ENCODE results near the gene SLC66A2. TPM values are rescaled to one million over a fixed set of nuclear protein-coding genes. Genes with fewer than 3 reads are reported as not detected.
A peak's percentile ranks its signal among the peaks of the same experiment; 100 is the strongest.
"Not testable (repeated sequence)": the region's sequence is repeated elsewhere in the genome, so short reads cannot be mapped to it uniquely, and the experiment has no call there.

Gene SLC66A2
- 10 to 100 TPM; 44.5 to 44.8 TPM for total RNA-seq
- 23.1 TPM for polyA plus RNA-seq (2013, experiment 1 of 2)
- 22.3 TPM for polyA plus RNA-seq (2013, experiment 2 of 2)
- total RNA-seq = 20.2 to 69.3 (median 35.8) reads per million in 172 experiments

DNA sequence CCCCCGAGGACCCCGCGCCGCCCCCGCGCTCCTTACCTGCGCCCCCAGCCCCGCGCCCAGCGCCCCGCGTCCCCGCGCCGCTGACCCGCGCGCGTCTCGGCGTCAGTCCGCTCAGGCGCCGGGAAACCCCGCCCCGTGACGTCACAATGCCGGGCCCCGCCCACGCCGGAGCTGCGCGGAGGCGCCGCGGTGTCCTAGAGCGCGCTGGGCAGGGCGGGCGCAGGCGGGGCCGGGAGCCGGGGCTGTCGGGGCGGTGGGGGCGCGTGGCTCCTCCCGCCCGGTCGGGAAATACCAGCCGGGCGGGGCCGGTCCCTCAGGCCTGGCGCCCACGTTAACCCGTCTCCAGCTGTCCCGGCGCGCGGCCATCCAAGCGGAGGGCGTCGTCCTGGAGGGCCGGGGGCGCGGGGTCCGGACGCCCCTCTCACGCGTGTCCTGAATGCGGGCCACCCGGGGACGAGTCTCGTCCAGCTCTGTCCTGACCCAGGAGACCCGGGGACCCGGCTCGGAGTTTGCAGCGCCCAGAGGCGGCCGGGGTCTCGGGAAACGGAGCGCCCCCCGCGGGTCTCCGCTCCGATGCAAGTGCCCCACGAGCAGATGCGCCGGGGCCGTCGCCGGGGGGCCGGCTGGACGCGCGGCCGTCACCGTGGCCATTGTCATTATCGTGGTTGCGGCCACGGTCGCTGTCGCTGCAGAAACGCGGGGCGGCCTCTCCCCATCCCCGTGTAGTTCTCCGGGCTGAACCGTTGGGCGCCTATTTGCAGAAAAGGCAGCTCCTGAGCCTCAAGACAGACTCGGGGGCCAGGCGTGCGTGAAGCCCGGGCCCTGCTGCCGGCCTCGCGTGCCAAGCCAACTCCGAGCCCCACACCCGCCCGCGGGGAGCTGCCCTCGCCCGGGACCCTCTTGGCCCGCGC, at the start of gene SLC66A2:
Gene SLC66A2, minus strand, starts transcription at position 109 of the 911 bp plus-strand sequence. CDS start 727 bp downstream, outside the sequence.
- TF ChIP-seq, protein P1, sequence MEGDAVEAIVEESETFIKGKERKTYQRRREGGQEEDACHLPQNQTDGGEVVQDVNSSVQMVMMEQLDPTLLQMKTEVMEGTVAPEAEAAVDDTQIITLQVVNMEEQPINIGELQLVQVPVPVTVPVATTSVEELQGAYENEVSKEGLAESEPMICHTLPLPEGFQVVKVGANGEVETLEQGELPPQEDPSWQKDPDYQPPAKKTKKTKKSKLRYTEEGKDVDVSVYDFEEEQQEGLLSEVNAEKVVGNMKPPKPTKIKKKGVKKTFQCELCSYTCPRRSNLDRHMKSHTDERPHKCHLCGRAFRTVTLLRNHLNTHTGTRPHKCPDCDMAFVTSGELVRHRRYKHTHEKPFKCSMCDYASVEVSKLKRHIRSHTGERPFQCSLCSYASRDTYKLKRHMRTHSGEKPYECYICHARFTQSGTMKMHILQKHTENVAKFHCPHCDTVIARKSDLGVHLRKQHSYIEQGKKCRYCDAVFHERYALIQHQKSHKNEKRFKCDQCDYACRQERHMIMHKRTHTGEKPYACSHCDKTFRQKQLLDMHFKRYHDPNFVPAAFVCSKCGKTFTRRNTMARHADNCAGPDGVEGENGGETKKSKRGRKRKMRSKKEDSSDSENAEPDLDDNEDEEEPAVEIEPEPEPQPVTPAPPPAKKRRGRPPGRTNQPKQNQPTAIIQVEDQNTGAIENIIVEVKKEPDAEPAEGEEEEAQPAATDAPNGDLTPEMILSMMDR (IDR thresholded peaks at IDR 0.05) = no peak
- Histone ChIP-seq H3K4me3 (ENCODE audit: low read length) (peak within 1 kb of the TSS; percentile 62), H3K27ac (ENCODE audit: low read depth in 1 of 2, low read length in 2 of 2) (peak within 1 kb of the TSS in 1 of 2 donors; percentile 35), H3K36me3 (ENCODE audit: insufficient read depth, low read length) (peaks cover 3% of the 10 kb centered on the region), H3K27me3 (ENCODE audit: control insufficient read depth in 1 of 2, insufficient read depth in 2 of 2, low read length in 2 of 2) (no peaks in the 10 kb centered on the region), H3K4me1 (ENCODE audit: insufficient read depth, low read length) (peaks cover 36% of the 10 kb centered on the region), H3K9me3 (ENCODE audit: control insufficient read depth in 1 of 2, insufficient read depth in 1 of 2, low read length in 2 of 2) (no peaks in the 10 kb centered on the region)
- ChIA-PET CTCF (interaction anchor here (1.0 to 1.3 kb wide), 4 partner anchors 13 to 36 kb away, joined by 3 to 8 read pairs (median 3); no protein-coding TSS in a partner anchor), POLR2A (interaction anchor here (0.7 to 4.2 kb wide), 9 partner anchors 8 to 883 kb away, joined by 3 to 27 read pairs (median 6); partner anchors contain the start of genes ADNP2, ATP9B, HSBP1L1 and RBFA)
- H3K4me3 Mint-ChIP-seq = peak within 1 kb of the TSS; percentile 87
- no peaks in the 10 kb centered on the region for H3K9me3 Mint-ChIP-seq
- H3K36me3 Mint-ChIP-seq (ENCODE audit: low read depth) = peaks cover 12% of the 10 kb centered on the region
- peaks cover 29% of the 10 kb centered on the region for H3K4me1 Mint-ChIP-seq (ENCODE audit: low read depth)
- H3K27me3 Mint-ChIP-seq = no peaks in the 10 kb centered on the region
- intact Hi-C loops (cut with DNase I, micrococcal nuclease) = loop anchor here (1.0 to 10.0 kb wide), 7 partner anchors 13 to 887 kb away; partner anchors contain the start of genes CTDP1 (in 2 of the 2), TXNL4A (in 2 of the 2), ATP9B (in 1 of the 2) and HSBP1L1 (in 1 of the 2)
- peak within 1 kb of the TSS; percentile 80 for H3K27ac Mint-ChIP-seq
- DNase-seq = peak; percentile 86 to 99 (median 96)
- peak; percentile 91 for ATAC-seq (ENCODE audit: poor library complexity)

DNA sequence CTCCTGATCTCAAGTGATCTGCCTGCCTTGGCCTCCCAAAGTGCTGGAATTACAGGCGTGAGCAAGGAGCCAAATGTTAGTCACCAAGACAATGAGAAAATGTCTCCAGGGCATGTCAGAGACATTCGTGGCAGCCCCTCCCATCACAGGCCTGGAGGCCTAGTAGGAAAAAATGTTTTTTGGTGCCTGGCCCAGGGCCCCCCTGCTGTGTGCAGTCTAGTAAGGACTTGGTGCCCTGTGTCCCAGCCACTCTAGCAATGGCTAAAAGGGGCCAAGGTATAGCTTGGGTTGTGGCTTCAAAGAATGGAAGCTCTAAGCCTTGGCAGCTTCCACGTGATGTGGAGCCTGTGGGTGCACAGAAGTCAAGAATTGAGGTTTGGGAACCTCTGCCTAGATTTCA, 49.4 kb upstream of the SLC66A2 start:
- peaks cover 5% of the 10 kb centered on the region for H3K9me3 Mint-ChIP-seq
- Histone ChIP-seq H3K4me3 (ENCODE audit: low read length) (no peak overlapping the region), H3K36me3 (ENCODE audit: insufficient read depth, low read length) (no peaks in the 10 kb centered on the region), H3K27ac (ENCODE audit: low read depth in 1 of 2, low read length in 2 of 2) (no peak overlapping the region), H3K9me3 (ENCODE audit: control insufficient read depth in 1 of 2, insufficient read depth in 1 of 2, low read length in 2 of 2) (peaks cover 0 to 26% of the 10 kb centered on the region in 2 experiments), H3K4me1 (ENCODE audit: insufficient read depth, low read length) (no peaks in the 10 kb centered on the region), H3K27me3 (ENCODE audit: control insufficient read depth in 1 of 2, insufficient read depth in 2 of 2, low read length in 2 of 2) (no peaks in the 10 kb centered on the region)
- intact Hi-C loops (cut with DNase I, micrococcal nuclease) = no loop called here
- H3K27me3 Mint-ChIP-seq = no peaks in the 10 kb centered on the region
- H3K4me3 Mint-ChIP-seq = no peak overlapping the region
- TF ChIP-seq, protein P1 (IDR thresholded peaks at IDR 0.05) = no peak
- CTCF ChIA-PET = no interaction called here
- H3K27ac Mint-ChIP-seq = no peak overlapping the region
- H3K36me3 Mint-ChIP-seq (ENCODE audit: low read depth) = peaks cover 9% of the 10 kb centered on the region
- DNase-seq = no peak
- POLR2A ChIA-PET = no interaction called here
- H3K4me1 Mint-ChIP-seq (ENCODE audit: low read depth) = no peaks in the 10 kb centered on the region
- no peak for ATAC-seq (ENCODE audit: poor library complexity)

DNA sequence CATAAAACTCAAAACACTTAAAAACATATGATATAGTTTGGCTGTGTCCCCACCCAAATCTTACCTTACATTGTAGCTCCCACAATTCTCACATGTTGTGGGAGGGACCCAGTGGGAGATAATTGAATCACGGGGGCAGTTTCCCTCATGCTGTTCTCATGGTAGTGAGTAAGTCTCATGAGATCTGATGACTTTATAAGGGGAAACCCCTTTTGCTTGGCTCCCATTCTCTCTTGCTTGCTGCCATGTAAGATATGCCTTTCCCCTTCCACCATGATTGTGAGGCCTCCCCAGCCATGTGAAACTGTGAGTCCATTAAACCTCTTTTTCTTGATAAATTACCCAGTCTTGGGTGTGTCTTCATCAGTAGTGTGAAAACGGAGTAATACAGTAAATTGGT, 48.2 kb upstream of the SLC66A2 start:
- H3K4me1 ChIP-seq (ENCODE audit: insufficient read depth, low read length); H3K36me3 Mint-ChIP-seq (ENCODE audit: low read depth); H3K4me3 Mint-ChIP-seq; intact Hi-C loops (cut with DNase I, micrococcal nuclease); H3K27me3 Mint-ChIP-seq; CTCF ChIA-PET; H3K27ac Mint-ChIP-seq; DNase-seq; H3K27me3 ChIP-seq (ENCODE audit: control insufficient read depth in 1 of 2, insufficient read depth in 2 of 2, low read length in 2 of 2); H3K27ac ChIP-seq (ENCODE audit: low read depth in 1 of 2, low read length in 2 of 2); H3K9me3 Mint-ChIP-seq; H3K4me1 Mint-ChIP-seq (ENCODE audit: low read depth); H3K4me3 ChIP-seq (ENCODE audit: low read length); H3K36me3 ChIP-seq (ENCODE audit: insufficient read depth, low read length); POLR2A ChIA-PET; ATAC-seq (ENCODE audit: poor library complexity): not testable (repeated sequence)
- H3K9me3 ChIP-seq (ENCODE audit: control insufficient read depth in 1 of 2, insufficient read depth in 1 of 2, low read length in 2 of 2) = peaks cover 0 to 22% of the 10 kb centered on the region in 2 experiments

Data from CD4-positive, alpha-beta T cell (primary cell).